Stimulated activated naive CD8-positive, alpha-beta T cell treated with anti-CD3 and anti-CD28 coated beads, Interleukin-15, amount 100 ng/mL, for 72 hours (primary cell): Measurements from ENCODE around the gene PIK3R6.
"Not testable (repeated sequence)": the region's sequence is repeated elsewhere in the genome, so short reads cannot be mapped to it uniquely, and the experiment has no call there.

Experiments used
- ATAC-seq: fragments of 150-1000 bp; cut with Tn5 transposase; 2 replicates; pipeline ENCODE4 v1.10.0; 2021; ENCODE audit warnings: mild to moderate bottlenecking, moderate library complexity
- DNase-seq, 2 donors: peaks; one replicate each; pipeline ENCODE4 v3.0.0; 2021 to 2022
- H3K27ac Mint-ChIP-seq, 2 donors: one replicate each; pipeline ENCODE4 v1.8.0; 2022; ENCODE audit warnings: mild to moderate bottlenecking in 2 of 2, mixed read lengths in 2 of 2, moderate library complexity in 2 of 2
- H3K27me3 Mint-ChIP-seq: one replicate; pipeline ENCODE4 v1.8.0; 2022; ENCODE audit warnings: mixed read lengths
- H3K4me1 Mint-ChIP-seq: one replicate; pipeline ENCODE4 v1.8.0; 2022; ENCODE audit warnings: mild to moderate bottlenecking, mixed read lengths
- H3K4me3 Mint-ChIP-seq, 2 donors: one replicate each; pipeline ENCODE4 v1.8.0; 2022; ENCODE audit warnings: mild to moderate bottlenecking in 2 of 2, mixed read lengths in 2 of 2, moderate library complexity in 1 of 2
- H3K9me3 Mint-ChIP-seq, 2 donors: one replicate each; pipeline ENCODE4 v1.8.0; 2022; ENCODE audit warnings: mixed read lengths in 2 of 2

Gene PIK3R6

GRCh38 chr17:8870406-8871040 is 3.0 kb upstream of the PIK3R6 start:
- H3K27ac Mint-ChIP-seq: peak overlapping the region in 1 of 2 donors; percentile 38
- H3K27me3 Mint-ChIP-seq: no peaks in the 10 kb centered on the region
- peaks cover 59% of the 10 kb centered on the region for H3K4me1 Mint-ChIP-seq
- H3K9me3 Mint-ChIP-seq: no peaks in the 10 kb centered on the region
- H3K4me3 Mint-ChIP-seq: no peak overlapping the region
- DNase-seq (no peak), ATAC-seq (no peak)

GRCh38 chr17:8869114-8869815 is 1.8 kb upstream of the PIK3R6 start:
- Mint-ChIP-seq H3K4me3 (no peak overlapping the region), H3K9me3 (no peaks in the 10 kb centered on the region), H3K27me3 (no peaks in the 10 kb centered on the region), H3K4me1 (peaks cover 47% of the 10 kb centered on the region), H3K27ac (no peak overlapping the region)
- ATAC-seq (no peak), DNase-seq (no peak)

- DNase-seq (no peak), ATAC-seq (peak; percentile 67)
- no peak overlapping the region for H3K4me3 Mint-ChIP-seq
- H3K27ac Mint-ChIP-seq: no peak overlapping the region
- no peaks in the 10 kb centered on the region for H3K9me3 Mint-ChIP-seq
- peaks cover 40% of the 10 kb centered on the region for H3K4me1 Mint-ChIP-seq
- no peaks in the 10 kb centered on the region for H3K27me3 Mint-ChIP-seq
Measured at GRCh38 chr17:8868529-8868951, 1.1 kb upstream of the PIK3R6 start.

DNA sequence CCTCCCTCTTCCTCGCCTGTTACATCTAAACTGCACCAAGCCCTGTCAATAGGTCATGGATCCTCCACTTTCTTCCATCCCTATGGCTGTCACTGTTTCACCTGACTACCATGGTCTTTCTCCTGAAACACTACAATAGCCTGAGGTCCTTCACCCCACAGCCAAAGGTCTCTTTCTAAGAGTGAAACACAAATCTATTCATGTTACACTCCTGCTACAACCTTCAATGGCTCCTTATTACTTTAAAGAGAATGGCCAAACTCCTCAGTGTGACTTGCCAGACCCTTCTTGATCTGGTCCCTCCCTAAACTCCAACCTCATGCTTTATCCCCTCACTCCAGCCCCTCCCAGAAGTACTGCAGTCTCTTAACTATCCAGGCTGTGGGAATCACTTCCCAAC is 618 bp upstream of the PIK3R6 start:
- Mint-ChIP-seq H3K27ac (peak overlapping the region in 1 of 2 donors; percentile 20), H3K4me3 (peak overlapping the region; percentile 59 to 77), H3K27me3 (no peaks in the 10 kb centered on the region), H3K4me1 (peaks cover 35% of the 10 kb centered on the region), H3K9me3 (no peaks in the 10 kb centered on the region)
- ATAC-seq (no peak), DNase-seq (no peak)

DNA sequence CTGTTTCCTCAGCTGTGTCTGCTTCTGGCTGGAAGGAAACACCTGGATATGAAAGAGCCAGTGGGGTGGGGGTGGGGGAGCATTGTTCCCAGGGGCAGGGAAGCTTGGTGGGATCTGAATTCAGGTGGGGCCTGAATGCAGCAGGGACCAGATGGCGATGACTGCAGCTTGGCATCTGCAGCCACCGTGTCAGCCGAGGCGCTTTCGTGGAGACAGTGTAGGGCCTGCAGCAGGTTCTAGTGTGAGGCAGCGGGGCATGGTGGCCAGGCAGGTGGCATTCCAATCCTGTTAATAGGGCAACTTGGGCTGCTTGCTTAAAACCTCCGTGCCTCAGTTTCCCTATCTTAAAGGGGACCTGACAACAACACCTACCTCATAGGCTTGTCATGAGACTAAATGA is 1.7 kb downstream of the PIK3R6 start:
- Mint-ChIP-seq H3K4me1 (peaks cover 45% of the 10 kb centered on the region), H3K4me3 (no peak overlapping the region), H3K27me3 (no peaks in the 10 kb centered on the region), H3K27ac (no peak overlapping the region), H3K9me3 (no peaks in the 10 kb centered on the region)
- DNase-seq (no peak), ATAC-seq (no peak)

- ATAC-seq (no peak), DNase-seq (no peak)
- Mint-ChIP-seq H3K27ac (no peak overlapping the region), H3K4me3 (no peak overlapping the region), H3K9me3 (no peaks in the 10 kb centered on the region), H3K27me3 (no peaks in the 10 kb centered on the region), H3K4me1 (peaks cover 47% of the 10 kb centered on the region)
Measured at GRCh38 chr17:8865385-8865784, 2.1 kb downstream of the PIK3R6 start.

- H3K4me3 Mint-ChIP-seq: no peak overlapping the region
- no peaks in the 10 kb centered on the region for H3K9me3 Mint-ChIP-seq
- no peaks in the 10 kb centered on the region for H3K27me3 Mint-ChIP-seq
- H3K4me1 Mint-ChIP-seq: peaks cover 62% of the 10 kb centered on the region
- H3K27ac Mint-ChIP-seq: no peak overlapping the region
- ATAC-seq: no peak
- no peak for DNase-seq
Measured at GRCh38 chr17:8862213-8863056, 5.0 kb downstream of the PIK3R6 start.

GRCh38 chr17:8861495-8862181 is 5.8 kb downstream of the PIK3R6 start:
- DNase-seq: no peak
- Mint-ChIP-seq H3K4me1 (peaks cover 62% of the 10 kb centered on the region), H3K27ac (no peak overlapping the region), H3K27me3 (no peaks in the 10 kb centered on the region), H3K9me3 (no peaks in the 10 kb centered on the region), H3K4me3 (no peak overlapping the region)
- no peak for ATAC-seq

- ATAC-seq: no peak
- Mint-ChIP-seq H3K4me1 (peaks cover 66% of the 10 kb centered on the region), H3K9me3 (no peaks in the 10 kb centered on the region), H3K27ac (no peak overlapping the region), H3K27me3 (no peaks in the 10 kb centered on the region), H3K4me3 (no peak overlapping the region)
- no peak for DNase-seq
Measured at GRCh38 chr17:8859804-8860430, 7.6 kb downstream of the PIK3R6 start.

- H3K4me1 Mint-ChIP-seq: peaks cover 66% of the 10 kb centered on the region
Measured at GRCh38 chr17:8859027-8859803, 8.3 kb downstream of the PIK3R6 start.

GRCh38 chr17:8857919-8858318 is 9.6 kb downstream of the PIK3R6 start:
- DNase-seq (peak; percentile 33 to 81), ATAC-seq (peak; percentile 91)
- Mint-ChIP-seq H3K27ac (peak overlapping the region in 1 of 2 donors; percentile 95), H3K4me3 (peak overlapping the region; percentile 64 to 76), H3K27me3 (no peaks in the 10 kb centered on the region), H3K4me1 (peaks cover 66% of the 10 kb centered on the region), H3K9me3 (no peaks in the 10 kb centered on the region)

More at GRCh38 chr17:8859027-8859803, 8.3 kb downstream of the PIK3R6 start:
- Mint-ChIP-seq H3K27me3 (no peaks in the 10 kb centered on the region), H3K27ac (peak overlapping the region in 1 of 2 donors; percentile 86), H3K4me3 (peak overlapping the region; percentile 20 to 24), H3K9me3 (no peaks in the 10 kb centered on the region)
- ATAC-seq: peak; percentile 76
- DNase-seq: peak in 1 of 2 donors; percentile 47

GRCh38 chr17:8856869-8857575 is 10.5 kb downstream of the PIK3R6 start:
- Mint-ChIP-seq H3K4me3 (peak overlapping the region; percentile 25 to 64), H3K27me3 (no peaks in the 10 kb centered on the region), H3K4me1 (peaks cover 58% of the 10 kb centered on the region), H3K9me3 (no peaks in the 10 kb centered on the region), H3K27ac (peak overlapping the region in 1 of 2 donors; percentile 78)
- DNase-seq (no peak), ATAC-seq (no peak)

- H3K4me3 Mint-ChIP-seq, H3K27ac Mint-ChIP-seq, H3K9me3 Mint-ChIP-seq, ATAC-seq, H3K27me3 Mint-ChIP-seq, DNase-seq: not testable (repeated sequence)
- peaks cover 49% of the 10 kb centered on the region for H3K4me1 Mint-ChIP-seq
Measured at GRCh38 chr17:8856205-8856603, 11.3 kb downstream of the PIK3R6 start.
